ENCODE results near the gene FCRL1. TPM values are rescaled to one million over a fixed set of nuclear protein-coding genes. Genes with fewer than 3 reads are reported as not detected.

The FCRL1 gene
- total RNA-seq, 1 experiment from 2014 or later: not detected

GRCh38 chr1:157799996-157800395, 19.9 kb downstream of the FCRL1 start (continued):
- TF ChIP-seq MAX (CRISPR knock-in tag; IDR thresholded peaks at IDR 0.05): no peak
- TF ChIP-seq NFYB (CRISPR knock-in tag; conservative IDR thresholded peaks at IDR 0.05; ENCODE audit: low read depth): no peak
- TF ChIP-seq MXD4 (CRISPR knock-in tag; IDR thresholded peaks at IDR 0.05; ENCODE audit: borderline replicate concordance): no peak
- no peak for TF ChIP-seq ZNF121 (CRISPR knock-in tag; IDR thresholded peaks at IDR 0.05)
- no peak for TF ChIP-seq ZBTB43 (CRISPR knock-in tag; IDR thresholded peaks at IDR 0.05)
- TF ChIP-seq NFE2L1 (CRISPR knock-in tag; IDR thresholded peaks at IDR 0.05): no peak
- TF ChIP-seq SOX15 (CRISPR knock-in tag; IDR thresholded peaks at IDR 0.05): no peak

GRCh38 chr1:157798211-157798610, 21.7 kb downstream of the FCRL1 start:
- no peak overlapping the region for H3K4me3 Mint-ChIP-seq
- H3K4me1 Mint-ChIP-seq: no peaks in the 10 kb centered on the region
- POLR2A ChIA-PET: no interaction called here
- TF ChIP-seq CREB1 (CRISPR knock-in tag; IDR thresholded peaks at IDR 0.05) (no peak), CTCF (IDR thresholded peaks at IDR 0.05) (no peak), CDX4 (CRISPR knock-in tag; IDR thresholded peaks at IDR 0.05; ENCODE audit: borderline replicate concordance) (no peak), ETV6 (CRISPR knock-in tag; IDR thresholded peaks at IDR 0.05) (no peak), CBFB (CRISPR knock-in tag; IDR thresholded peaks at IDR 0.05; ENCODE audit: low read depth) (no peak), FOXK1 (CRISPR knock-in tag; IDR thresholded peaks at IDR 0.05) (no peak), ZNF263 (CRISPR knock-in tag; IDR thresholded peaks at IDR 0.05; ENCODE audit: low read depth) (no peak), MXD4 (CRISPR knock-in tag; IDR thresholded peaks at IDR 0.05; ENCODE audit: borderline replicate concordance) (no peak), ELF4 (CRISPR knock-in tag; IDR thresholded peaks at IDR 0.05; ENCODE audit: low read depth) (no peak), ZSCAN18 (CRISPR knock-in tag; IDR thresholded peaks at IDR 0.05) (no peak), MYBL2 (CRISPR knock-in tag; IDR thresholded peaks at IDR 0.05) (no peak), E2F1 (CRISPR knock-in tag; IDR thresholded peaks at IDR 0.05) (no peak), USF2 (CRISPR knock-in tag; IDR thresholded peaks at IDR 0.05) (no peak)
- peaks cover 12% of the 10 kb centered on the region for H3K9me3 Mint-ChIP-seq
- DNase-seq (ENCODE audit: low spot score) (no peak), ATAC-seq (no peak)
- no peak overlapping the region for H3K27ac Mint-ChIP-seq
- H3K36me3 Mint-ChIP-seq: peaks cover 7% of the 10 kb centered on the region
- H3K27me3 Mint-ChIP-seq (ENCODE audit: low read depth): no peaks in the 10 kb centered on the region; the same call in 1 of the 2 replicates
- CTCF ChIA-PET: interaction anchor here (0.5 kb wide), 1 partner anchor 87 kb away, joined by 6 read pairs; no protein-coding TSS in a partner anchor

All from WTC11 (cell line).